GM12878 (cell line): Measurements from ENCODE around the gene LTBP2.

Experiments used
- BHLHE40 ChIP-seq, 2 experiments: fragments of 450-650 bp in 1 of 2; IDR thresholded peaks; 2 replicates each; pipeline ENCODE4 v1.6.1; 2011 to 2017; ENCODE audit warnings: low read depth in 2 of 2, borderline replicate concordance in 1 of 2, improper control_type of control experiment in 1 of 2, low read length in 1 of 2, mild to moderate bottlenecking in 1 of 2
- CEBPB ChIP-seq, 2 experiments: fragments of 150-350 bp in 1 of 2; IDR thresholded peaks; 2 replicates each; pipeline ENCODE4 v1.6.1; 2012 to 2014; ENCODE audit warnings: low read depth in 2 of 2, low read length in 2 of 2, borderline replicate concordance in 1 of 2, inconsistent platforms in 1 of 2
- CHD1 ChIP-seq: IDR thresholded peaks from 2 replicates; pipeline ENCODE4 v1.6.1; 2012; ENCODE audit warnings: low read depth, low read length, improper control_type of control experiment
- CTCF ChIP-seq, 3 experiments: IDR thresholded peaks in 2 of 3; conservative IDR thresholded peaks in 1 of 3; 2 replicates each; pipeline ENCODE4 v1.5.1; 2011; ENCODE audit warnings: low read depth in 3 of 3, low read length in 3 of 3, mild to moderate bottlenecking in 3 of 3, control low read depth in 2 of 3, moderate library complexity in 2 of 3, inconsistent platforms in 1 of 3, mixed read lengths in 1 of 3; ENCODE audit not compliant: control insufficient read depth in 2 of 3, insufficient read depth in 1 of 3; ENCODE audit errors: extremely low read depth in 1 of 3
- FOXK2 ChIP-seq: fragments of 450-650 bp; IDR thresholded peaks from 2 replicates; pipeline ENCODE4 v1.6.1; 2017; ENCODE audit warnings: mild to moderate bottlenecking, moderate library complexity
- GABPA ChIP-seq: IDR thresholded peaks from 2 replicates; pipeline ENCODE4 v1.6.1; 2014; ENCODE audit warnings: antibody characterized with exemption, low read depth, mild to moderate bottlenecking, inconsistent platforms
- HDAC6 ChIP-seq: fragments of 200-600 bp; sonication (generic); IDR thresholded peaks from one replicate; pipeline ENCODE4 v1.8.0; 2017; ENCODE audit warnings: antibody characterized with exemption; ENCODE audit not compliant: unreplicated experiment
- IKZF1 ChIP-seq: fragments of 450-650 bp; conservative IDR thresholded peaks from 2 replicates; pipeline ENCODE4 v1.6.1; 2017; ENCODE audit warnings: antibody characterized with exemption, mild to moderate bottlenecking
- MXI1 ChIP-seq: fragments of 150-350 bp; IDR thresholded peaks from 2 replicates; pipeline ENCODE4 v1.6.1; 2011; ENCODE audit warnings: low read depth, mild to moderate bottlenecking, inconsistent platforms, low read length, improper control_type of control experiment
- NRF1 ChIP-seq: conservative IDR thresholded peaks from 2 replicates; pipeline ENCODE4 v1.6.1; 2011; ENCODE audit warnings: mild to moderate bottlenecking, low read depth, low read length, improper control_type of control experiment
- SRF ChIP-seq, 2 experiments: IDR thresholded peaks; 2 replicates each; pipeline ENCODE4 v1.6.1; 2011; ENCODE audit warnings: low read depth in 2 of 2, low read length in 2 of 2, mild to moderate bottlenecking in 1 of 2, moderate library complexity in 1 of 2

GRCh38 chr14:74606727-74607126, 5.3 kb downstream of the LTBP2 start:
- no peak for TF ChIP-seq MXI1
- TF ChIP-seq FOXK2 = no peak
- no peak for TF ChIP-seq SRF (IDR thresholded peaks at IDR 0.05; ENCODE audit: low read depth in 2 of 2, low read length in 2 of 2)
- TF ChIP-seq CHD1 = no peak
- no peak for TF ChIP-seq GABPA
- no peak for TF ChIP-seq IKZF1
- TF ChIP-seq CTCF (IDR thresholded peaks at IDR 0.05 in 2 of 3, conservative IDR thresholded peaks at IDR 0.05 in 1 of 3; ENCODE audit: control insufficient read depth in 2 of 3, extremely low read depth in 1 of 3, insufficient read depth in 1 of 3, low read depth in 3 of 3, low read length in 3 of 3) = no peak
- no peak for TF ChIP-seq HDAC6
- TF ChIP-seq NRF1 = no peak
- no peak for TF ChIP-seq BHLHE40 (IDR thresholded peaks at IDR 0.05; ENCODE audit: borderline replicate concordance in 1 of 2, low read depth in 2 of 2, low read length in 1 of 2)
- TF ChIP-seq CEBPB (IDR thresholded peaks at IDR 0.05; ENCODE audit: borderline replicate concordance in 1 of 2, low read depth in 2 of 2, low read length in 2 of 2) = no peak
